ENCODE measurements around the gene COG7.

GRCh38 chr16:23384878-23385277 lies 68.1 kb downstream of the COG7 start:
- TF ChIP-seq CTCF (IDR thresholded peaks at IDR 0.05 in 2 of 3, conservative IDR thresholded peaks at IDR 0.05 in 1 of 3; ENCODE audit: borderline replicate concordance in 1 of 3, insufficient read depth in 1 of 3, low read depth in 2 of 3, low read length in 2 of 3): no peak
- no peak for TF ChIP-seq POLR2AphosphoS5 (IDR thresholded peaks at IDR 0.05; ENCODE audit: low read depth, low read length)
- no peak for TF ChIP-seq REST (IDR thresholded peaks at IDR 0.05; ENCODE audit: low read depth)
- no peak for TF ChIP-seq POLR2A (IDR thresholded peaks at IDR 0.05; ENCODE audit: borderline replicate concordance, extremely low read depth, insufficient read depth, insufficient read length)
- no peak for TF ChIP-seq JUND (IDR thresholded peaks at IDR 0.05)
- TF ChIP-seq ATF3 (IDR thresholded peaks at IDR 0.05): no peak
- TF ChIP-seq RAD21 (IDR thresholded peaks at IDR 0.05; ENCODE audit: low read depth): no peak
- TF ChIP-seq ZNF274 (IDR thresholded peaks at IDR 0.05; ENCODE audit: low read depth, low read length): no peak
- no peak for TF ChIP-seq ELF1 (IDR thresholded peaks at IDR 0.05; ENCODE audit: borderline replicate concordance, low read depth)
- TF ChIP-seq CEBPB (IDR thresholded peaks at IDR 0.05; ENCODE audit: low read depth): no peak
- TF ChIP-seq ZFX (IDR thresholded peaks at IDR 0.05): no peak
- no peak for TF ChIP-seq ZBTB33 (IDR thresholded peaks at IDR 0.05; ENCODE audit: extremely low read depth, insufficient replicate concordance, low read length)
- TF ChIP-seq CBX3 (IDR thresholded peaks at IDR 0.05; ENCODE audit: low read depth): no peak

All from HCT116 (cell line).